HFF-Myc (cell line): ENCODE data around the gene EXOC6B.

Experiments used
- DNase-seq: peaks from one replicate; pipeline ENCODE4 v3.0.0-alpha.2; 2011; ENCODE audit warnings: low read depth; ENCODE audit errors: extremely low read depth
- H3K4me3 ChIP-seq: replicated peaks from 2 replicates; pipeline ENCODE4 v1.5.1; 2011; ENCODE audit warnings: low read depth, mild to moderate bottlenecking, control low read depth, low read length
- CTCF ChIP-seq: IDR thresholded peaks from 2 replicates; pipeline ENCODE4 v1.5.1; 2012; ENCODE audit warnings: mild to moderate bottlenecking, low read depth, low read length, control low read depth; ENCODE audit errors: missing control alignments

EXOC6B gene

GRCh38 chr2:72273384-72273783 lies 552.4 kb downstream of the EXOC6B start:
- DNase-seq = no peak
- H3K4me3 ChIP-seq = no peak overlapping the region
- TF ChIP-seq CTCF = no peak

- no peak for TF ChIP-seq CTCF
- DNase-seq = no peak
- H3K4me3 ChIP-seq = no peak overlapping the region
These were observed 553.8 kb downstream of the EXOC6B start for GRCh38 chr2:72271766-72272641.

GRCh38 chr2:72271276-72271614 lies 554.6 kb downstream of the EXOC6B start:
- TF ChIP-seq CTCF = no peak
- no peak for DNase-seq
- no peak overlapping the region for H3K4me3 ChIP-seq

- no peak for DNase-seq
- no peak for TF ChIP-seq CTCF
- H3K4me3 ChIP-seq = no peak overlapping the region
These were observed 555.1 kb downstream of the EXOC6B start for GRCh38 chr2:72270556-72271275.

- H3K4me3 ChIP-seq = no peak overlapping the region
- TF ChIP-seq CTCF = no peak
- no peak for DNase-seq
These were observed 562.1 kb downstream of the EXOC6B start for GRCh38 chr2:72263776-72264060.

GRCh38 chr2:72263043-72263775 lies 562.6 kb downstream of the EXOC6B start:
- H3K4me3 ChIP-seq = no peak overlapping the region
- DNase-seq = no peak
- no peak for TF ChIP-seq CTCF
